ENCODE results near the gene PTPRO. TPM values are rescaled to one million over a fixed set of nuclear protein-coding genes. Genes with fewer than 3 reads are reported as not detected.

PTPRO gene
- total and polyA plus RNA-seq, 4 donors, result 2.6 to 11.7 (median 3.4) TPM

DNA sequence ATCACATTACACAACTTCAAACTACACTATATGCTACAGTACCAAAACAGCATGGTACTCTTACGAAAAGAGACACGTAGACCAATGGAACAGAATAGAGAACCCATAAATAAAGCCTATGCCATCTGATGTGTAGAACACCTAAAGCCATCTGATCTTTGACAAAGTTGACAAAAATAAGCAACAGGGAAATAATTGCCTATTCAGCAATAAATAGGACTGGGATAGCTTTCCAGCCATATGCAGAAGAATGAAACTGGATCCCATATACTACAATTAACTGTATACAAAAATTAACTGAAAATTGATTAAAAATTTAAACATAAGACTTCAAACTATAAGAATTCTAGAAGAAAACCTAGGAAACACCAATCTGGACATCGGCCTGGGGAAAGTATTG lies 120.7 kb downstream of the PTPRO start:
- Histone ChIP-seq H3K9me3 (ENCODE audit: control insufficient read depth in 4 of 4, insufficient read depth in 3 of 4, low read length in 3 of 4) (peaks cover 0 to 5% (median 1%) of the 10 kb centered on the region in 4 donors), H3K9ac (ENCODE audit: insufficient read depth in 1 of 2, low read length in 2 of 2) (no peak overlapping the region), H3K4me3 (no peak overlapping the region), H3K36me3 (ENCODE audit: control insufficient read depth in 4 of 4, insufficient read depth in 4 of 4, low read length in 4 of 4) (no peaks in the 10 kb centered on the region), H3K4me1 (ENCODE audit: control insufficient read depth in 5 of 5, insufficient read depth in 5 of 5, low read length in 5 of 5) (no peaks in the 10 kb centered on the region), H3K27me3 (ENCODE audit: control insufficient read depth in 3 of 3, insufficient read depth in 3 of 3, low read length in 2 of 3) (no peaks in the 10 kb centered on the region), H3K27ac (ENCODE audit: low read depth in 1 of 2, low read length in 1 of 2) (no peak overlapping the region)
- DNase-seq (no peak), ATAC-seq (ENCODE audit: insufficient read depth, low FRiP score) (no peak)
- TF ChIP-seq, protein P1, sequence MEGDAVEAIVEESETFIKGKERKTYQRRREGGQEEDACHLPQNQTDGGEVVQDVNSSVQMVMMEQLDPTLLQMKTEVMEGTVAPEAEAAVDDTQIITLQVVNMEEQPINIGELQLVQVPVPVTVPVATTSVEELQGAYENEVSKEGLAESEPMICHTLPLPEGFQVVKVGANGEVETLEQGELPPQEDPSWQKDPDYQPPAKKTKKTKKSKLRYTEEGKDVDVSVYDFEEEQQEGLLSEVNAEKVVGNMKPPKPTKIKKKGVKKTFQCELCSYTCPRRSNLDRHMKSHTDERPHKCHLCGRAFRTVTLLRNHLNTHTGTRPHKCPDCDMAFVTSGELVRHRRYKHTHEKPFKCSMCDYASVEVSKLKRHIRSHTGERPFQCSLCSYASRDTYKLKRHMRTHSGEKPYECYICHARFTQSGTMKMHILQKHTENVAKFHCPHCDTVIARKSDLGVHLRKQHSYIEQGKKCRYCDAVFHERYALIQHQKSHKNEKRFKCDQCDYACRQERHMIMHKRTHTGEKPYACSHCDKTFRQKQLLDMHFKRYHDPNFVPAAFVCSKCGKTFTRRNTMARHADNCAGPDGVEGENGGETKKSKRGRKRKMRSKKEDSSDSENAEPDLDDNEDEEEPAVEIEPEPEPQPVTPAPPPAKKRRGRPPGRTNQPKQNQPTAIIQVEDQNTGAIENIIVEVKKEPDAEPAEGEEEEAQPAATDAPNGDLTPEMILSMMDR (IDR thresholded peaks at IDR 0.05; ENCODE audit: control extremely low read depth, extremely low read depth), result no peak
- 91 to 94% methylated on average over 3 of the region's 3 CpGs for WGBS, 2 donors

DNA sequence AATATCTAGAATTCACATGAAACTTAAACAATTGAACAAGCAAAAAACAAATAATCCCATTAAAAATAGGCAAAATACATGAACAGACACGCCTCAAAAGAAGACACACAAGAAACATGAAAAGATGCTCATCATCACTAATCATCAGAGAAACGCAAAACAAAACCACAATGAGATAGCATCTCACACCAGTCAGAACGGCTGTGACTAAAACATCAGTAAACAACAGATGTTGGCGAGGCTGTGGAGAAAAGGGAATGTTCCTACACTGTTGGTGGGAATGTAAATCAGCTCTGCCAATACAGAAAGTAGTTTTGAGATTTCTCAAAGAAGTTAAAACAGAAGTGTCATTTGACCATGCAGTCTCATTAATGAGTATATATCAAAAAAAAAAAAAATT lies 121.3 kb downstream of the PTPRO start:
- Histone ChIP-seq H3K4me3 (no peak overlapping the region), H3K27me3 (ENCODE audit: control insufficient read depth in 3 of 3, insufficient read depth in 3 of 3, low read length in 2 of 3) (no peaks in the 10 kb centered on the region), H3K27ac (ENCODE audit: low read depth in 1 of 2, low read length in 1 of 2) (no peak overlapping the region), H3K4me1 (ENCODE audit: control insufficient read depth in 5 of 5, insufficient read depth in 5 of 5, low read length in 5 of 5) (no peaks in the 10 kb centered on the region), H3K9ac (ENCODE audit: insufficient read depth in 1 of 2, low read length in 2 of 2) (no peak overlapping the region), H3K36me3 (ENCODE audit: control insufficient read depth in 4 of 4, insufficient read depth in 4 of 4, low read length in 4 of 4) (no peaks in the 10 kb centered on the region), H3K9me3 (ENCODE audit: control insufficient read depth in 4 of 4, insufficient read depth in 3 of 4, low read length in 3 of 4) (peaks cover 0 to 5% (median 0%) of the 10 kb centered on the region in 4 donors)
- 69% methylated on average over 4 of the region's 4 CpGs for WGBS, 2 donors
- TF ChIP-seq, protein P1 (IDR thresholded peaks at IDR 0.05; ENCODE audit: control extremely low read depth, extremely low read depth), result no peak
- DNase-seq (no peak), ATAC-seq (ENCODE audit: insufficient read depth, low FRiP score) (no peak)

DNA sequence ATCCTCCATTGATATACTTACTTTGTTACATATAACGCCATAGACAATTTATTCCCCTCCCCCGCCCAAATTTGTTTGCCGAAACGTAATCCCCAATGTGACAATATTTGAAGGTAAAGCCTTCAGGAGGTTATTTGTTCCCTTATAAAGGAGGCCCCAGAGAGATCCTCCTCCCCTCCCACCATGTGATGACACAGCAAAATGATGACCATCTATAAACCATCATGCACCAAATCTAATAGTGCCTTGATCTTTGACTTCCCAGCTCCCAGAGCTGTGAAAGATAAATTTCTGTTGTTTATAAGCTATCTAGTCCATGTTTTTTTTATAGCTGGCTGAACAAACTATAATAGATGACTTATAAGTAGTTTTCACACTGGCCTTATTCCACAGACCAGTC lies 122.2 kb downstream of the PTPRO start:
- Histone ChIP-seq H3K4me1 (ENCODE audit: control insufficient read depth in 5 of 5, insufficient read depth in 5 of 5, low read length in 5 of 5) (no peaks in the 10 kb centered on the region), H3K9me3 (ENCODE audit: control insufficient read depth in 4 of 4, insufficient read depth in 3 of 4, low read length in 3 of 4) (peaks cover 0 to 4% (median 0%) of the 10 kb centered on the region in 4 donors), H3K4me3 (no peak overlapping the region), H3K9ac (ENCODE audit: insufficient read depth in 1 of 2, low read length in 2 of 2) (no peak overlapping the region), H3K36me3 (ENCODE audit: control insufficient read depth in 4 of 4, insufficient read depth in 4 of 4, low read length in 4 of 4) (no peaks in the 10 kb centered on the region), H3K27ac (ENCODE audit: low read depth in 1 of 2, low read length in 1 of 2) (no peak overlapping the region), H3K27me3 (ENCODE audit: control insufficient read depth in 3 of 3, insufficient read depth in 3 of 3, low read length in 2 of 3) (no peaks in the 10 kb centered on the region)
- TF ChIP-seq, protein P1 (IDR thresholded peaks at IDR 0.05; ENCODE audit: control extremely low read depth, extremely low read depth), result no peak
- DNase-seq (no peak), ATAC-seq (ENCODE audit: insufficient read depth, low FRiP score) (no peak)
- 90 to 97% methylated on average over 4 of the region's 4 CpGs for WGBS, 2 donors

DNA sequence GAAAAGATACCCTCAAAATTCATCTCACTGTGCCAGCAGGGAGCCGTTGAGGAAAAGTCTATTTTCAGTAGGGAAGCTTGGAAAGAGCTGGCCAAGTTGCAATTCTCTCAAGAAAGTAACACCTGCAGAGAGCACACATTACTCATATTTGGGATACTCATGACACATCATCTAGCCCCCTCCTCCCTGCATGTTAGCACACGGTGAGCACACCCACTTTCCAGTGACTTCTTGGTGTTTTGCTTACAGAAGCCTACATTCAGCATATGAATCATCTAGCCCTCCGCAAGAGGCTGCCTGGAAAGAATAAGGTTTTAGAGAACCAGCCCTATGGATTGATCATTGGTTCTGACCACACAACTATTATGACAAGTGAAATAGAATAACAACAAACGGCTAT lies 124.5 kb downstream of the PTPRO start:
- TF ChIP-seq, protein P1 (IDR thresholded peaks at IDR 0.05; ENCODE audit: control extremely low read depth, extremely low read depth), result no peak
- WGBS, 2 donors, result 74 to 83% methylated on average over 4 of the region's 4 CpGs
- no peaks in the 10 kb centered on the region for H3K9me3 ChIP-seq (ENCODE audit: control insufficient read depth in 4 of 4, insufficient read depth in 3 of 4, low read length in 3 of 4)
- DNase-seq, result no peak
- no peak overlapping the region for H3K27ac ChIP-seq (ENCODE audit: low read depth in 1 of 2, low read length in 1 of 2)
- no peaks in the 10 kb centered on the region for H3K36me3 ChIP-seq (ENCODE audit: control insufficient read depth in 4 of 4, insufficient read depth in 4 of 4, low read length in 4 of 4)
- no peaks in the 10 kb centered on the region for H3K27me3 ChIP-seq (ENCODE audit: control insufficient read depth in 3 of 3, insufficient read depth in 3 of 3, low read length in 2 of 3)
- H3K9ac ChIP-seq (ENCODE audit: insufficient read depth in 1 of 2, low read length in 2 of 2), result no peak overlapping the region
- no peak for ATAC-seq (ENCODE audit: insufficient read depth, low FRiP score)
- no peaks in the 10 kb centered on the region for H3K4me1 ChIP-seq (ENCODE audit: control insufficient read depth in 5 of 5, insufficient read depth in 5 of 5, low read length in 5 of 5)
- H3K4me3 ChIP-seq, result no peak overlapping the region
